Endothelial cell of umbilical vein (primary cell): ENCODE results near the gene PTGR3. TPM values are rescaled to one million over a fixed set of nuclear protein-coding genes. Genes with fewer than 3 reads are reported as not detected.

Source experiments
- BruUV-seq: library from RNA; stranded (reverse); fragments of 400-500 nt; replicated peaks from 2 replicates; lab custom pipeline; 2021; lab: Mats Ljungman, UMichigan
- CTCF ChIA-PET: fragments of 300-600, 350-600 bp; sonication (Branson Sonifier 250); formaldehyde crosslinking; loops from one replicate; lab custom pipeline; 2021; ENCODE audit warnings: antibody characterized with exemption, inconsistent platforms; lab: Charles Lee
- POLR2A ChIA-PET: fragments of 300-600, 350-600 bp; sonication (Branson Sonifier 250); formaldehyde crosslinking; loops from one replicate; lab custom pipeline; 2021; ENCODE audit warnings: antibody characterized with exemption, inconsistent platforms; lab: Charles Lee
- DNase-seq: peaks from one replicate; pipeline ENCODE4 v3.0.0-alpha.2; 2011; ENCODE audit warnings: low read depth, low spot score
- FAIRE-seq: peaks from 2 replicates; lab custom pipeline; 2011; peaks lifted over from hg19 to GRCh38; lab: Jason Lieb, UNC
- H2AFZ ChIP-seq: 2 replicates; pipeline ENCODE4 v1.6.0; 2012; ENCODE audit warnings: low read depth, low read length, control low read depth, inconsistent platforms
- H3K27ac ChIP-seq: 2 replicates; pipeline ENCODE4 v1.5.1; 2011; ENCODE audit warnings: low read depth, mild to moderate bottlenecking, control low read depth, low read length, moderate library complexity; ENCODE audit not compliant: insufficient read depth
- H3K27me3 ChIP-seq, 2 experiments: 2 replicates each; pipeline versions ENCODE4 v1.6.0 to v1.6.1; 2011; ENCODE audit warnings: low read length in 2 of 2, mixed read lengths in 1 of 2; ENCODE audit not compliant: control insufficient read depth in 2 of 2, insufficient read depth in 2 of 2
- H3K36me3 ChIP-seq, 2 experiments: 2 replicates in 1 of 2; 3 replicates in 1 of 2; pipeline ENCODE4 v1.5.1; 2011; ENCODE audit warnings: low read length in 2 of 2, mild to moderate bottlenecking in 1 of 2, moderate library complexity in 1 of 2; ENCODE audit not compliant: control insufficient read depth in 2 of 2, insufficient read depth in 2 of 2; ENCODE audit errors: extremely low read depth in 1 of 2
- H3K4me1 ChIP-seq: 3 replicates; pipeline ENCODE4 v1.5.1; 2011; ENCODE audit warnings: mild to moderate bottlenecking, low read length; ENCODE audit not compliant: control insufficient read depth, insufficient read depth; ENCODE audit errors: extremely low read depth
- H3K4me2 ChIP-seq: 2 replicates; pipeline ENCODE4 v1.6.1; 2011; ENCODE audit warnings: low read length, control low read depth, mixed read lengths; ENCODE audit not compliant: insufficient read depth
- H3K4me3 ChIP-seq, 3 experiments: fragments of 200-600 bp in 1 of 3; sonication (generic), shearing (Covaris generic) in 1 of 3; replicated peaks in 1 of 3; 2 replicates each; pipeline ENCODE4 v1.5.1; 2011 to 2016; ENCODE audit warnings: control low read depth in 3 of 3, low read length in 3 of 3, mild to moderate bottlenecking in 2 of 3, inconsistent platforms in 1 of 3, low read depth in 1 of 3, moderate library complexity in 1 of 3; ENCODE audit not compliant: insufficient read depth in 1 of 3
- H3K79me2 ChIP-seq: 2 replicates; pipeline ENCODE4 v1.6.0; 2012; ENCODE audit warnings: low read length, inconsistent platforms; ENCODE audit not compliant: control insufficient read depth, insufficient read depth
- H3K9ac ChIP-seq: replicated peaks from 2 replicates; pipeline ENCODE3; 2011; ENCODE audit warnings: low read length, control low read depth; ENCODE audit not compliant: insufficient read depth; ENCODE audit errors: extremely low read depth
- H3K9me1 ChIP-seq: replicated peaks from 3 replicates; pipeline ENCODE4 v1.6.0; 2011; ENCODE audit warnings: mild to moderate bottlenecking, low read length; ENCODE audit not compliant: control insufficient read depth, insufficient read depth; ENCODE audit errors: extremely low read depth
- H3K9me3 ChIP-seq: replicated peaks from 2 replicates; pipeline ENCODE4 v1.5.1; 2012; ENCODE audit warnings: low read length, inconsistent platforms; ENCODE audit not compliant: control insufficient read depth, insufficient read depth
- H4K20me1 ChIP-seq: replicated peaks from 2 replicates; pipeline ENCODE3; 2011; ENCODE audit warnings: mild to moderate bottlenecking, low read length; ENCODE audit not compliant: control insufficient read depth, insufficient read depth; ENCODE audit errors: extremely low read depth
- JUN ChIP-seq: IDR thresholded peaks from 2 replicates; pipeline ENCODE4 v1.6.1; 2011; ENCODE audit warnings: borderline replicate concordance, low read depth; ENCODE audit not compliant: insufficient read length, insufficient read depth
- MAX ChIP-seq: IDR thresholded peaks from 2 replicates; pipeline ENCODE4 v1.6.1; 2011; ENCODE audit not compliant: insufficient read depth, insufficient read length
- POLR2A ChIP-seq: IDR thresholded peaks from 2 replicates; pipeline ENCODE4 v1.6.1; 2012; ENCODE audit warnings: low read depth, mild to moderate bottlenecking, control low read depth, low read length
- dilution Hi-C: fragments of 300-500 bp; cut with MboI; formaldehyde crosslinking; loops from one replicate; pipeline ENCODE4 v1.15.0; 2019; ENCODE audit warnings: low sequenced_read_pairs; ENCODE audit not compliant: extremely low pct_ligation_motif_present
- intact Hi-C: fragments of 100-400 bp; cut with micrococcal nuclease; formaldehyde crosslinking; loops from one replicate; pipeline ENCODE4 v1.10.0; 2022
- polyA plus RNA-seq, 4 experiments: library from polyadenylated mRNA; depleted of rRNA in 3 of 4; stranded (reverse) in 3 of 4; unstranded in 1 of 4; fragments of >200 nt; gene quantifications; 2 replicates each; pipeline versions ENCODE4 v1.2.1 to v1.2.3, GENCODE V29; 2011 to 2012; ENCODE audit warnings: missing spikeins in 1 of 4
- total RNA-seq: library from RNA; stranded (reverse); gene quantifications from 2 replicates; pipeline ENCODE4 v1.2.3, GENCODE V29; 2021

Gene PTGR3
- total and polyA plus RNA-seq, 2 donors (not counting 3 experiments of a cell fraction or from before 2014, with no cell fraction given): 13.9 to 21.9 TPM

GRCh38 chr18:75257605-75258004, 48.7 kb upstream of the PTGR3 start:
- intact Hi-C loops: no loop called here
- Histone ChIP-seq H3K9me3 (no peaks in the 10 kb centered on the region), H3K79me2 (peaks cover 3% of the 10 kb centered on the region), H4K20me1 (no peaks in the 10 kb centered on the region), H3K9ac (no peak overlapping the region), H2AFZ (no peak overlapping the region), H3K27ac (no peak overlapping the region), H3K9me1 (no peaks in the 10 kb centered on the region), H3K4me2 (no peak overlapping the region), H3K4me1 (peaks cover 4% of the 10 kb centered on the region), H3K27me3 (no peaks in the 10 kb centered on the region), H3K36me3 (no peaks in the 10 kb centered on the region), H3K4me3 (no peak overlapping the region)
- dilution Hi-C loops: no loop called here
- DNase-seq (no peak), FAIRE-seq (no peak)
- POLR2A ChIA-PET: no interaction called here
- CTCF ChIA-PET: no interaction called here
- no TSS peak for BruUV-seq
- TF ChIP-seq POLR2A: no peak

- H3K4me1 ChIP-seq: peaks cover 13% of the 10 kb centered on the region
- intact Hi-C loops: no loop called here
- no peaks in the 10 kb centered on the region for H3K36me3 ChIP-seq
- ChIA-PET CTCF (no interaction called here), POLR2A (no interaction called here)
- dilution Hi-C loops: no loop called here
- H3K27ac ChIP-seq: no peak overlapping the region
- no peak for TF ChIP-seq JUN
- TF ChIP-seq MAX: no peak
- peaks cover 3% of the 10 kb centered on the region for H3K79me2 ChIP-seq
- no peaks in the 10 kb centered on the region for H3K9me3 ChIP-seq
- no peaks in the 10 kb centered on the region for H4K20me1 ChIP-seq
- FAIRE-seq: no peak
- no TSS peak for BruUV-seq
- H2AFZ ChIP-seq: no peak overlapping the region
- H3K9me1 ChIP-seq: no peaks in the 10 kb centered on the region
- no peaks in the 10 kb centered on the region for H3K27me3 ChIP-seq
- H3K9ac ChIP-seq: no peak overlapping the region
- H3K4me2 ChIP-seq: no peak overlapping the region
- H3K4me3 ChIP-seq: no peak overlapping the region
- no peak for DNase-seq
Observed at GRCh38 chr18:75256376-75256775, 47.4 kb upstream of the PTGR3 start.
